ENCODE data around the gene RBBP9. TPM values are rescaled to one million over a fixed set of nuclear protein-coding genes. Genes with fewer than 3 reads are reported as not detected.

Gene RBBP9
- total RNA-seq (2022; extraction: Qiagen RNA extraction): 12.8 to 15.6 TPM (median 14.6 TPM) in 5 replicates

GRCh38 chr20:18496740-18497592 is at the start of gene RBBP9:
RBBP9 (minus strand) TSS chr20:18497225; CDS start chr20:18497167, 58 bp downstream.

GRCh38 chr20:18507218-18508191 is 10.5 kb upstream of the RBBP9 start, which contains the start of gene SEC23B:
SEC23B (plus strand) TSS chr20:18507940; CDS start chr20:18510836, 2,896 bp downstream.

GRCh38 chr20:18466894-18467730 is 29.9 kb downstream of the RBBP9 start, which contains the start of the genes DZANK1 and POLR3F:
DZANK1 (minus strand) TSS chr20:18467030; CDS start chr20:18465358, 1,672 bp downstream.
POLR3F (plus strand) TSS chr20:18467390; CDS start chr20:18467507, 117 bp downstream.

Other genes with a start within 250 kb of the RBBP9 start
- gene ZNF133, start 208.7 kb downstream of the RBBP9 start, total RNA-seq (2022; extraction: Qiagen RNA extraction): 9.0 to 11.5 TPM (median 10.1 TPM) in 5 replicates
- 2.7 to 3.0 TPM (median 2.8 TPM) in 5 replicates for gene DZANK1, start 30.2 kb downstream of the RBBP9 start, total RNA-seq (2022; extraction: Qiagen RNA extraction)
- 14.1 to 23.6 TPM (median 15.2 TPM) in 5 replicates for gene POLR3F, start 29.8 kb downstream of the RBBP9 start, total RNA-seq (2022; extraction: Qiagen RNA extraction)
- gene SEC23B, start 10.7 kb upstream of the RBBP9 start, total RNA-seq (2022; extraction: Qiagen RNA extraction): 57.0 to 61.8 TPM (median 59.4 TPM) in 5 replicates
- 134 to 169 TPM (median 135 TPM) in 5 replicates for gene SMIM26, start 70.2 kb upstream of the RBBP9 start, total RNA-seq (2022; extraction: Qiagen RNA extraction)
- 77.6 to 82.6 TPM (median 77.9 TPM) in 5 replicates for gene DTD1, start 90.8 kb upstream of the RBBP9 start, total RNA-seq (2022; extraction: Qiagen RNA extraction)